Panc1 (cell line): Measurements from ENCODE around the gene GSTM3. TPM values are rescaled to one million over a fixed set of nuclear protein-coding genes. Genes with fewer than 3 reads are reported as not detected.

Experiments
- ATAC-seq: fragments of 200-7000 bp; cut with Tn5 transposase; 2 replicates; pipeline ENCODE4 v1.9.1; 2020; ENCODE audit warnings: mild to moderate bottlenecking, moderate library complexity
- BruUV-seq: library from RNA; stranded (reverse); fragments of 400-500 nt; replicated peaks from 2 replicates; lab custom pipeline; 2021; lab: Mats Ljungman, UMichigan
- CTCF ChIA-PET: fragments of 300-600 bp; sonication (Branson Sonifier 250); formaldehyde crosslinking; loops from one replicate; lab custom pipeline; 2022; ENCODE audit warnings: antibody characterized with exemption; lab: Charles Lee
- POLR2A ChIA-PET: fragments of 300-600 bp; sonication (Branson Sonifier 250); formaldehyde crosslinking; loops from one replicate; lab custom pipeline; 2022; ENCODE audit warnings: antibody characterized with exemption; lab: Charles Lee
- DNase-seq: peaks from one replicate; pipeline ENCODE4 v3.0.0-alpha.2; 2010; ENCODE audit warnings: low read depth, low spot score
- H3K27ac ChIP-seq: 2 replicates; pipeline ENCODE4 v1.5.1; 2011; ENCODE audit warnings: mild to moderate bottlenecking, low read length, inconsistent platforms
- H3K27me3 ChIP-seq: fragments of 200-500 bp; sonication (Bioruptor generic); 2 replicates; pipeline ENCODE4 v1.6.0; 2014; ENCODE audit warnings: low read length, inconsistent platforms; ENCODE audit not compliant: control insufficient read depth, insufficient read depth
- H3K36me3 ChIP-seq: fragments of 200-500 bp; sonication (Bioruptor generic); 2 replicates; pipeline ENCODE4 v1.5.1; 2014; ENCODE audit warnings: inconsistent platforms, mild to moderate bottlenecking, low read length, moderate library complexity; ENCODE audit not compliant: control insufficient read depth, insufficient read depth
- H3K4me1 ChIP-seq: 2 replicates; pipeline ENCODE4 v1.5.1; 2011; ENCODE audit warnings: inconsistent platforms, mild to moderate bottlenecking, low read length, moderate library complexity; ENCODE audit not compliant: control insufficient read depth, insufficient read depth
- H3K4me3 ChIP-seq, 2 experiments: 2 replicates each; pipeline ENCODE4 v1.5.1; 2011 to 2012; ENCODE audit warnings: low read depth in 2 of 2, low read length in 2 of 2, mild to moderate bottlenecking in 2 of 2, inconsistent platforms in 1 of 2, moderate library complexity in 1 of 2
- H3K9me3 ChIP-seq: fragments of 200-500 bp; sonication (Bioruptor generic); 2 replicates; pipeline ENCODE4 v1.5.1; 2014; ENCODE audit warnings: low read depth, mild to moderate bottlenecking, inconsistent platforms, low read length, moderate library complexity; ENCODE audit not compliant: control insufficient read depth, insufficient read depth
- POLR2AphosphoS5 ChIP-seq: IDR thresholded peaks from 2 replicates; pipeline ENCODE4 v1.6.1; 2012; ENCODE audit warnings: mild to moderate bottlenecking, low read depth, low read length, moderate library complexity
- SIN3A ChIP-seq: IDR thresholded peaks from 2 replicates; pipeline ENCODE4 v1.6.1; 2012; ENCODE audit warnings: low read depth, mild to moderate bottlenecking, low read length, moderate library complexity, borderline replicate concordance; ENCODE audit not compliant: insufficient read depth
- TCF7L2 ChIP-seq: IDR thresholded peaks from 2 replicates; pipeline ENCODE4 v1.6.1; 2011; ENCODE audit warnings: mild to moderate bottlenecking, low read depth, low read length, inconsistent platforms
- in situ Hi-C: cut with HindIII; loops from 2 replicates; pipeline ENCODE4 v1.10.0; 2016; ENCODE audit warnings: low sequenced_read_pairs, low pct_unique_long_range_greater_than_20kb
- intact Hi-C: fragments of 100-400 bp; cut with micrococcal nuclease; formaldehyde crosslinking; loops from one replicate; pipeline ENCODE4 v1.10.0; 2022; ENCODE audit not compliant: unreplicated experiment
- total RNA-seq: library from RNA; stranded (reverse); gene quantifications from one replicate; pipeline ENCODE4 v1.2.1, GENCODE V29; 2021; ENCODE audit not compliant: unreplicated experiment
- TF ChIP-seq, protein P1 (sequence below): fragments of 450-650 bp; IDR thresholded peaks from 2 replicates; pipeline ENCODE4 v1.5.1; 2017; ENCODE audit warnings: mild to moderate bottlenecking
- TF ChIP-seq, protein P2 (sequence below), 2 experiments: IDR thresholded peaks; 2 replicates each; pipeline ENCODE4 v1.6.1; 2011 to 2012; ENCODE audit warnings: low read depth in 2 of 2, control low read depth in 1 of 2, low read length in 1 of 2, mild to moderate bottlenecking in 1 of 2, moderate library complexity in 1 of 2; ENCODE audit not compliant: insufficient read depth in 1 of 2

The GSTM3 gene
- total RNA-seq, 1 experiment from 2014 or later: 93.1 TPM

DNA sequence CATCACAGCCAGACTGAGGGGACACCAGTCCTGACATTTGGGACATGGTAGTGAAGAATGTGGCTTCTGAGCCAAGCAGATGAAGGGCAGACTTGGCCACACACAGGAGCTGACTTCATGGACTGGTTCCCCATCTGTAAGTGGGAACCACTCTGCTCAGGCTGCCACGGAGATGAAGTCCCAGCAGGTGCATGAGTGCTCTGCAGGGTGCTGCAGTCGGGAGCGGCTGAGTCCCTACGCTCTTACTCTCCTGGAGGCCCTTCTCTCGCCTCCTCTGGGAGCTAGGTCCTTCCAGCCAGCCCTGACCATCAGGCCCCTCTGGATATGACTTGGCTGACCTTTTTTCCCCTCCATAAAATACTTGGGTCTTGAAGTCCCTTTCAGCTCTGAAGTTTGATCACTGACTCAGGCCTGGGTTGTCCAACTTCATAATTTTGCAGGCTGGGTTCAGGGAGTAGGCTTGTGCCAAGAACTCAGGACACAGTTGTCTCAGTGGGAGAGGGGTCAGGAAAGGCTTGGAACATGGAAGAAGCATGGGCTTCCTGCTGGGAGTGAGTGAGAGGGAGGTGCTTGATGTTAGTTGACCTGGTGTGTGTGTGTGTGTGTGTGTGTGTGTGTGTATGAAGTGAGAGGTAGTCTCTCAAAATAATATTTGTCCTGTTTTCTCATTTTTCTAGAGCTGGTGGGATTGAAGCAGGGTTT, 43.9 kb upstream of the GSTM3 start:
- intact Hi-C loops (no loop called here), in situ Hi-C loops (no loop called here)
- CTCF ChIA-PET: no interaction called here
- Histone ChIP-seq H3K9me3 (no peaks in the 10 kb centered on the region), H3K27me3 (no peaks in the 10 kb centered on the region), H3K27ac (peak overlapping the region; percentile 93), H3K4me1 (peaks cover 75% of the 10 kb centered on the region), H3K36me3 (no peaks in the 10 kb centered on the region), H3K4me3 (no peak overlapping the region)
- BruUV-seq: no TSS peak
- POLR2A ChIA-PET: no interaction called here
- ATAC-seq: no peak
- no peak for DNase-seq
- TF ChIP-seq, protein P1, sequence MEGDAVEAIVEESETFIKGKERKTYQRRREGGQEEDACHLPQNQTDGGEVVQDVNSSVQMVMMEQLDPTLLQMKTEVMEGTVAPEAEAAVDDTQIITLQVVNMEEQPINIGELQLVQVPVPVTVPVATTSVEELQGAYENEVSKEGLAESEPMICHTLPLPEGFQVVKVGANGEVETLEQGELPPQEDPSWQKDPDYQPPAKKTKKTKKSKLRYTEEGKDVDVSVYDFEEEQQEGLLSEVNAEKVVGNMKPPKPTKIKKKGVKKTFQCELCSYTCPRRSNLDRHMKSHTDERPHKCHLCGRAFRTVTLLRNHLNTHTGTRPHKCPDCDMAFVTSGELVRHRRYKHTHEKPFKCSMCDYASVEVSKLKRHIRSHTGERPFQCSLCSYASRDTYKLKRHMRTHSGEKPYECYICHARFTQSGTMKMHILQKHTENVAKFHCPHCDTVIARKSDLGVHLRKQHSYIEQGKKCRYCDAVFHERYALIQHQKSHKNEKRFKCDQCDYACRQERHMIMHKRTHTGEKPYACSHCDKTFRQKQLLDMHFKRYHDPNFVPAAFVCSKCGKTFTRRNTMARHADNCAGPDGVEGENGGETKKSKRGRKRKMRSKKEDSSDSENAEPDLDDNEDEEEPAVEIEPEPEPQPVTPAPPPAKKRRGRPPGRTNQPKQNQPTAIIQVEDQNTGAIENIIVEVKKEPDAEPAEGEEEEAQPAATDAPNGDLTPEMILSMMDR: no peak
- TF ChIP-seq POLR2AphosphoS5 (no peak), SIN3A (no peak), TCF7L2 (no peak)
- TF ChIP-seq, protein P2, sequence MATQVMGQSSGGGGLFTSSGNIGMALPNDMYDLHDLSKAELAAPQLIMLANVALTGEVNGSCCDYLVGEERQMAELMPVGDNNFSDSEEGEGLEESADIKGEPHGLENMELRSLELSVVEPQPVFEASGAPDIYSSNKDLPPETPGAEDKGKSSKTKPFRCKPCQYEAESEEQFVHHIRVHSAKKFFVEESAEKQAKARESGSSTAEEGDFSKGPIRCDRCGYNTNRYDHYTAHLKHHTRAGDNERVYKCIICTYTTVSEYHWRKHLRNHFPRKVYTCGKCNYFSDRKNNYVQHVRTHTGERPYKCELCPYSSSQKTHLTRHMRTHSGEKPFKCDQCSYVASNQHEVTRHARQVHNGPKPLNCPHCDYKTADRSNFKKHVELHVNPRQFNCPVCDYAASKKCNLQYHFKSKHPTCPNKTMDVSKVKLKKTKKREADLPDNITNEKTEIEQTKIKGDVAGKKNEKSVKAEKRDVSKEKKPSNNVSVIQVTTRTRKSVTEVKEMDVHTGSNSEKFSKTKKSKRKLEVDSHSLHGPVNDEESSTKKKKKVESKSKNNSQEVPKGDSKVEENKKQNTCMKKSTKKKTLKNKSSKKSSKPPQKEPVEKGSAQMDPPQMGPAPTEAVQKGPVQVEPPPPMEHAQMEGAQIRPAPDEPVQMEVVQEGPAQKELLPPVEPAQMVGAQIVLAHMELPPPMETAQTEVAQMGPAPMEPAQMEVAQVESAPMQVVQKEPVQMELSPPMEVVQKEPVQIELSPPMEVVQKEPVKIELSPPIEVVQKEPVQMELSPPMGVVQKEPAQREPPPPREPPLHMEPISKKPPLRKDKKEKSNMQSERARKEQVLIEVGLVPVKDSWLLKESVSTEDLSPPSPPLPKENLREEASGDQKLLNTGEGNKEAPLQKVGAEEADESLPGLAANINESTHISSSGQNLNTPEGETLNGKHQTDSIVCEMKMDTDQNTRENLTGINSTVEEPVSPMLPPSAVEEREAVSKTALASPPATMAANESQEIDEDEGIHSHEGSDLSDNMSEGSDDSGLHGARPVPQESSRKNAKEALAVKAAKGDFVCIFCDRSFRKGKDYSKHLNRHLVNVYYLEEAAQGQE (IDR thresholded peaks at IDR 0.05; ENCODE audit: insufficient read depth in 1 of 2, low read depth in 2 of 2, low read length in 1 of 2): no peak

DNA sequence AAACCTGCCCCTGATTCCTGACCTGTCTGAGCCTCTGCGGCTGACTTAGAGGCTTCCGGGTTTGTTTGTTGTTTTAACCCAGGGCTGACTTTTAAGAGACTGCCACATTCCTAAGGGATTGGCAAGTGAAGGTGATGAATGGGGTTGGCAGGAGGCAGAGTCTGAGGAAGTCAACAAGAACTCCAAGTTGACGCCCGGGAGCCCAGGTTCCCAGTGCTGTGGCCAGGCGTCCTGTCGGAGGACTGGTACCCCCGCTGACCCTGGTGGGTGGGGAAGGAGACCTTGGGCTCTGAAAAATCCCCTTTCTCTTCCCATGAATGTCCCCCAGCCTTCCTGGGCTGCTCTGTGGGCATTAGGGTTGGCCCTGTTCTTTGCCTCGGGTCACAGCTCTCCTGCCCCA, 42.6 kb upstream of the GSTM3 start:
- ATAC-seq (peak; percentile 92), DNase-seq (peak; percentile 52)
- 0 out of 2 replicates have a peak, but pooled peaks have one; percentile 69 for TF ChIP-seq SIN3A
- TF ChIP-seq, protein P1: no peak
- TF ChIP-seq TCF7L2: peak; percentile 53; the same call in 1 of the 2 replicates
- peak; percentile 87 for TF ChIP-seq POLR2AphosphoS5
- TF ChIP-seq, protein P2 (IDR thresholded peaks at IDR 0.05; ENCODE audit: insufficient read depth in 1 of 2, low read depth in 2 of 2, low read length in 1 of 2): no peak
- no TSS peak for BruUV-seq
- H3K4me3 ChIP-seq: no peak overlapping the region
- CTCF ChIA-PET: interaction anchor here (0.7 kb wide), 1 partner anchor 197 kb away, joined by 3 read pairs; no protein-coding TSS in a partner anchor
- peak overlapping the region; percentile 93 for H3K27ac ChIP-seq
- in situ Hi-C loops: no loop called here
- peaks cover 63% of the 10 kb centered on the region for H3K4me1 ChIP-seq
- intact Hi-C loops: no loop called here
- H3K27me3 ChIP-seq: no peaks in the 10 kb centered on the region
- H3K9me3 ChIP-seq: no peaks in the 10 kb centered on the region
- no peaks in the 10 kb centered on the region for H3K36me3 ChIP-seq
- POLR2A ChIA-PET: interaction anchor here (1.2 kb wide), 1 partner anchor 18 kb away, joined by 4 read pairs; no protein-coding TSS in a partner anchor
